ENCODE measurements around the gene PPP4R1.

DNA sequence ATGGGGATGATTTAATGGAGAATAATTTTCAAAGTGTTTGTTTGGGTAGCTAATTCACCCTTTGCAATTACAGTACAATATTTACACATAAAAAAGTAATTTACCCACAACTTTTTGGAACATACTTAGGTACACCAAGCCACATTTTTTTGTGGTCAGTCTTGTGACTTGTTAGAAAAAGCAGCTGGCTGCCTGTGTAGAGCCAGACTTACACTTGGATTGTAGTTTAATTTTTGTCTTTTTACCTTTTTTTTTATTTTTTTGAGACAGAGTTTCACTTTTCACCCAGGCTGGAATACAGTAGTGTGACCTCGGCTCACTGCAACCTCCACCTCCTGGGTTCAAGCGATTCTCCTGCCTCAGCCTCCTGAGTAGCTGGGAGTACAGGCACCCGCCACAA, 93.7 kb downstream of the PPP4R1 start:
- TF ChIP-seq, protein P1, sequence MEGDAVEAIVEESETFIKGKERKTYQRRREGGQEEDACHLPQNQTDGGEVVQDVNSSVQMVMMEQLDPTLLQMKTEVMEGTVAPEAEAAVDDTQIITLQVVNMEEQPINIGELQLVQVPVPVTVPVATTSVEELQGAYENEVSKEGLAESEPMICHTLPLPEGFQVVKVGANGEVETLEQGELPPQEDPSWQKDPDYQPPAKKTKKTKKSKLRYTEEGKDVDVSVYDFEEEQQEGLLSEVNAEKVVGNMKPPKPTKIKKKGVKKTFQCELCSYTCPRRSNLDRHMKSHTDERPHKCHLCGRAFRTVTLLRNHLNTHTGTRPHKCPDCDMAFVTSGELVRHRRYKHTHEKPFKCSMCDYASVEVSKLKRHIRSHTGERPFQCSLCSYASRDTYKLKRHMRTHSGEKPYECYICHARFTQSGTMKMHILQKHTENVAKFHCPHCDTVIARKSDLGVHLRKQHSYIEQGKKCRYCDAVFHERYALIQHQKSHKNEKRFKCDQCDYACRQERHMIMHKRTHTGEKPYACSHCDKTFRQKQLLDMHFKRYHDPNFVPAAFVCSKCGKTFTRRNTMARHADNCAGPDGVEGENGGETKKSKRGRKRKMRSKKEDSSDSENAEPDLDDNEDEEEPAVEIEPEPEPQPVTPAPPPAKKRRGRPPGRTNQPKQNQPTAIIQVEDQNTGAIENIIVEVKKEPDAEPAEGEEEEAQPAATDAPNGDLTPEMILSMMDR (conservative IDR thresholded peaks at IDR 0.05; ENCODE audit: low read depth, low read length) = no peak
- TF ChIP-seq EZH2 (IDR thresholded peaks at IDR 0.05; ENCODE audit: borderline replicate concordance, low read depth, low read length, poor library complexity, severe bottlenecking) = no peak

Data from A673 (cell line).